Cardiac septum (tissue), 1 donor: ENCODE data around the gene ACOX2. TPM values are rescaled to one million over a fixed set of nuclear protein-coding genes. Genes with fewer than 3 reads are reported as not detected.
"Not testable (repeated sequence)": the region's sequence is repeated elsewhere in the genome, so short reads cannot be mapped to it uniquely, and the experiment has no call there.

Source experiments
- DNase-seq: peaks from one replicate; pipeline ENCODE4 v3.0.0-alpha.2; 2020; ENCODE audit warnings: low spot score
- intact Hi-C: fragments of 100-400 bp; cut with DNase I; formaldehyde crosslinking; loops from one replicate; pipeline ENCODE4 v1.14.0; 2022
- total RNA-seq: library from RNA; stranded (reverse); fragmentation: NEBNext Ultra II Directional; extraction: Animal tissue kit (Norgen Biotek cat#: 25700); gene quantifications from one replicate; pipeline ENCODE4 v1.2.1, GENCODE V29; 2021
- donor health status: DM: no; HTN: no; CAD: no.

The ACOX2 gene
- total RNA-seq, 1 donor from 2014 or later = 31.2 TPM

- intact Hi-C loops = no loop called here
- DNase-seq = no peak
Measured at GRCh38 chr3:58540176-58540858, 3.3 kb upstream of the ACOX2 start.

GRCh38 chr3:58539626-58540025 is 2.6 kb upstream of the ACOX2 start:
- intact Hi-C loops = loop anchor here (10.0 kb wide), 1 partner anchor 205 kb away; the partner anchor contains the start of gene PXK
- no peak for DNase-seq

GRCh38 chr3:58537412-58538301 is 667 bp upstream of the ACOX2 start:
- intact Hi-C loops = loop anchor here (10.0 kb wide), 1 partner anchor 203 kb away; the partner anchor contains the start of gene PXK
- DNase-seq = no peak

- intact Hi-C loops = loop anchor here (10.0 kb wide), 1 partner anchor 201 kb away; the partner anchor contains the start of gene PXK
- DNase-seq = no peak
Measured at GRCh38 chr3:58535531-58536500, 1.2 kb downstream of the ACOX2 start.

GRCh38 chr3:58534592-58535494 is 2.1 kb downstream of the ACOX2 start:
- intact Hi-C loops = loop anchor here (5.0 to 10.0 kb wide), 2 partner anchors 200 to 228 kb away; partner anchors contain the start of genes HTD2, PXK and RPP14

GRCh38 chr3:58532794-58533220 is 4.2 kb downstream of the ACOX2 start:
- peak; percentile 83 for DNase-seq
- intact Hi-C loops = loop anchor here (1.0 to 10.0 kb wide), 3 partner anchors 70 to 226 kb away; partner anchors contain the start of genes HTD2, PXK and RPP14

More at GRCh38 chr3:58534592-58535494, 2.1 kb downstream of the ACOX2 start:
- no peak for DNase-seq

GRCh38 chr3:58531956-58532355 is 5.0 kb downstream of the ACOX2 start:
- no peak for DNase-seq
- intact Hi-C loops = loop anchor here (1.0 to 10.0 kb wide), 3 partner anchors 69 to 225 kb away; partner anchors contain the start of genes HTD2, PXK and RPP14

GRCh38 chr3:58531555-58531954 is 5.4 kb downstream of the ACOX2 start:
- DNase-seq = no peak
- intact Hi-C loops = loop anchor here (5.0 to 10.0 kb wide), 2 partner anchors 197 to 224 kb away; partner anchors contain the start of genes HTD2, PXK and RPP14

GRCh38 chr3:58530354-58530865 is 6.6 kb downstream of the ACOX2 start:
- DNase-seq = no peak
- intact Hi-C loops = loop anchor here (5.0 to 10.0 kb wide), 2 partner anchors 196 to 223 kb away; partner anchors contain the start of genes HTD2, PXK and RPP14

GRCh38 chr3:58529516-58530353 is 7.3 kb downstream of the ACOX2 start:
- intact Hi-C loops = loop anchor here (2.0 to 10.0 kb wide), 3 partner anchors 39 to 222 kb away; partner anchors contain the start of genes HTD2, PXK and RPP14
- no peak for DNase-seq

- no peak for DNase-seq
- intact Hi-C loops = loop anchor here (2.0 kb wide), 1 partner anchor 38 kb away; no protein-coding TSS in a partner anchor
Measured at GRCh38 chr3:58528629-58529028, 8.4 kb downstream of the ACOX2 start.

GRCh38 chr3:58527440-58527839 is 9.6 kb downstream of the ACOX2 start:
- DNase-seq, intact Hi-C loops: not testable (repeated sequence)

DNA sequence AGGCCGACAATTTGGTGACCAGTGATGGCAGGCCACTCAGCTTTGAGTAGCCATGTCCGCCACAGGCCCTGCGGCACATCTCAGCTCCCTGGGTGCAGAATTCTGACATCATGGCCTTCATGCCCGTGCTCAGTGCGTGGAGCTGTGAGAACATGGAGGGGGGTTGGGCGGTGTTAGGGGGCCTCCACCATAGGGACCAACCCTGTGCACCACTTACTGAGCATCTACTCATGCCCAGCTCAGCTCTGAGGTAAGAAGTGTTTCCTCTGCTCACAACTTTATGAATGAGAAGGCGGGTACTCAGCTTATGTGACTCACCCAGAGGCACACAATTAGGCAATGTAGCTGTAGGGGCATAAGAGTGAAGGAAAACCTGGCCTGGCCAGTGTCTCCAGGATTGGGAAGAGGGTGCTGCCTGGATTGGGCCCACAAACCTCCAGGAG is 10.5 kb downstream of the ACOX2 start:
- DNase-seq = no peak
- intact Hi-C loops = no loop called here

DNA sequence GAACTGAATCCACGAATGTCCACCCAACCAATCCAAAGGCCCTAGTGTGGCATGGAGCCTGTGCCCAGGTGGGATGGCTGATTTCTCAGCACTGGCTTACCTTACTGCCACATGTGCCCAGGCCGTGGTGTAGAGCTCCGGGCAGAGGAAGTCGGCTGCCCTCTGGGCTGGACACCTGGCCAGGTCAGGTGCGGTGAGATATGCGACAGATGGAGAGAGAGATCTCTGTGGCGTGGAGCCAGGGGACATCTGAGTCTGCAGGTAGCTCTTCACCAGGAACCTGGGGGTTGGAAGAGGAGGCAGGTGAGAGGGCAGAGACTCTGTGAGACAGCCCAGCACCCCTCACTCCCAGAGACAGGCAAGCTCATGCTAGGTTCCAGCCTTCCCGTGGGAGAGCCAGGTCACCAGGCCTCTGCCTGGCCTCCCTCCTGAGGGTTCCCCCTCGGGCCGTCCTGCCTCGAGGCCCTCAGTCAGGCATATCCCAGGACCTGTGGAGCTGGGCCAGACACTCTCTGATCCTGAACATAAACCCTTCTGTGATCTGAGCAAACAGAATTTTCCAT is 12.6 kb downstream of the ACOX2 start:
- intact Hi-C loops = no loop called here
- no peak for DNase-seq

DNA sequence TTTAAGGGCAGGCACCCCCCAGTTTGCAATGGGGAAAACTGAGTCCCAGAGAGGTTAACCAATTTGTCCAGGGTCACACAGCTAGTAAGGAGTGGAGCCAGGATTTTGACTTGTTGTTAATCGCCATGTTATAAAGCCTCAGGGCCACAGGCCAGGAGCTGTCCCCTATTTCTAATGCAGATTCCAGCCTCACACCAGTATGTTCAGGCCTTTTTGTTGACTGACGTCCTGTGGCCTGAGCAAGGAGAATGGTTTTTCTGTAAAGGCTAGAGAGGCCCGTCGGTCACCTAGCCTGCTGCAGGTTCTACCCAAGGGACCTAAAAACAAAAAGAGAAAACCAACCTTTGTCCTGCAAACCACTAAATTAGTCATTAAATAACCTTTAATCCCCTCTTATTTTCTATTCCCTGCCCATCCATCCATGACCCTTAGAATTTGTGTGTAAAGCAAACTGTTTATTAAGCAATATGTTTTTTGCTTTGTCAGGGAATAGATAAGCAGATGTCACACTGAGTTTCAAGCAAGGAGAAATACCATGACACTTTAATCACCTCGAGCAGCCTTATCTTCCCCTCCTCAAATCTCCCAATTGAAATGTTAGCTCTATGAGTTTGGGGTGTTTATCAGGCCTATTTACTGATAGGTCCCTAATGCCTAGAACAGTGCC is 14.1 kb downstream of the ACOX2 start:
- intact Hi-C loops = no loop called here
- DNase-seq = no peak
